ENCODE measurements around the gene HRH3. TPM values are rescaled to one million over a fixed set of nuclear protein-coding genes. Genes with fewer than 3 reads are reported as not detected.

Gene HRH3
- total and polyA plus RNA-seq, 7 experiments from 2014 or later, result not detected

GRCh38 chr20:62179162-62179504 lies 40.9 kb downstream of the HRH3 start:
- CTCF ChIA-PET, result no interaction called here
- Histone ChIP-seq H3K27ac (ENCODE audit: low read depth, low read length) (no peak overlapping the region), H3K27me3 (ENCODE audit: control insufficient read depth in 2 of 2, insufficient read depth in 2 of 2, low read length in 2 of 2) (no peaks in the 10 kb centered on the region), H3K4me3 (ENCODE audit: low read length) (no peak overlapping the region), H3K9me3 (ENCODE audit: control insufficient read depth in 2 of 3, low read length in 3 of 3) (no peaks in the 10 kb centered on the region), H3K36me3 (ENCODE audit: control insufficient read depth in 2 of 3, insufficient read depth in 3 of 3, low read length in 3 of 3) (peaks cover 0 to 22% (median 0%) of the 10 kb centered on the region in 3 experiments), H3K4me1 (ENCODE audit: control insufficient read depth in 2 of 2, insufficient read depth in 2 of 2, low read length in 2 of 2) (peaks cover 9 to 13% of the 10 kb centered on the region in 2 donors)
- peaks cover 5 to 24% (median 18%) of the 10 kb centered on the region in 7 donors for H3K4me1 Mint-ChIP-seq
- DNase-seq (no peak), ATAC-seq (no peak)
- POLR2A ChIA-PET, result no interaction called here
- H3K9me3 Mint-ChIP-seq, result no peaks in the 10 kb centered on the region
- peak overlapping the region in 1 of 9 donors; percentile 34 for H3K27ac Mint-ChIP-seq
- H3K4me3 Mint-ChIP-seq, result no peak overlapping the region
- H3K27me3 Mint-ChIP-seq, result no peaks in the 10 kb centered on the region
- intact Hi-C loops (cut with micrococcal nuclease), result no loop called here
- H3K36me3 Mint-ChIP-seq, result peaks cover 0 to 6% (median 6%) of the 10 kb centered on the region in 5 donors

- Mint-ChIP-seq H3K27ac (peak overlapping the region in 2 of 9 donors; percentile 34 to 67), H3K9me3 (no peaks in the 10 kb centered on the region), H3K4me1 (peaks cover 5 to 18% (median 12%) of the 10 kb centered on the region in 7 donors), H3K27me3 (no peaks in the 10 kb centered on the region), H3K4me3 (no peak overlapping the region), H3K36me3 (peaks cover 0 to 10% (median 6%) of the 10 kb centered on the region in 5 donors)
- Histone ChIP-seq H3K9me3 (ENCODE audit: control insufficient read depth in 2 of 3, low read length in 3 of 3) (no peaks in the 10 kb centered on the region), H3K4me1 (ENCODE audit: control insufficient read depth in 2 of 2, insufficient read depth in 2 of 2, low read length in 2 of 2) (peaks cover 3 to 10% of the 10 kb centered on the region in 2 donors), H3K4me3 (ENCODE audit: low read length) (no peak overlapping the region), H3K27me3 (ENCODE audit: control insufficient read depth in 2 of 2, insufficient read depth in 2 of 2, low read length in 2 of 2) (no peaks in the 10 kb centered on the region), H3K27ac (ENCODE audit: low read depth, low read length) (no peak overlapping the region), H3K36me3 (ENCODE audit: control insufficient read depth in 2 of 3, insufficient read depth in 3 of 3, low read length in 3 of 3) (peaks cover 0 to 22% (median 0%) of the 10 kb centered on the region in 3 experiments)
- ChIA-PET CTCF (no interaction called here), POLR2A (interaction anchor here (0.6 to 1.3 kb wide), 2 partner anchors 21 to 28 kb away, joined by 3 read pairs; no protein-coding TSS in a partner anchor)
- intact Hi-C loops (cut with micrococcal nuclease), result no loop called here
- DNase-seq, result no peak
- no peak for ATAC-seq
Measured at GRCh38 chr20:62178316-62179161, 41.5 kb downstream of the HRH3 start.

GRCh38 chr20:62177307-62177706 lies 42.8 kb downstream of the HRH3 start:
- Histone ChIP-seq H3K4me1 (ENCODE audit: control insufficient read depth in 2 of 2, insufficient read depth in 2 of 2, low read length in 2 of 2) (peaks cover 0 to 7% of the 10 kb centered on the region in 2 donors), H3K9me3 (ENCODE audit: control insufficient read depth in 2 of 3, low read length in 3 of 3) (no peaks in the 10 kb centered on the region), H3K4me3 (ENCODE audit: low read length) (no peak overlapping the region), H3K27me3 (ENCODE audit: control insufficient read depth in 2 of 2, insufficient read depth in 2 of 2, low read length in 2 of 2) (no peaks in the 10 kb centered on the region), H3K27ac (ENCODE audit: low read depth, low read length) (no peak overlapping the region), H3K36me3 (ENCODE audit: control insufficient read depth in 2 of 3, insufficient read depth in 3 of 3, low read length in 3 of 3) (peaks cover 0 to 22% (median 0%) of the 10 kb centered on the region in 3 experiments)
- CTCF ChIA-PET, result no interaction called here
- Mint-ChIP-seq H3K9me3 (no peaks in the 10 kb centered on the region), H3K36me3 (peaks cover 0 to 10% (median 6%) of the 10 kb centered on the region in 5 donors), H3K27ac (no peak overlapping the region), H3K4me3 (no peak overlapping the region), H3K27me3 (no peaks in the 10 kb centered on the region), H3K4me1 (peaks cover 5 to 9% (median 8%) of the 10 kb centered on the region in 7 donors)
- POLR2A ChIA-PET, result interaction anchor here (1.3 kb wide), 1 partner anchor 27 kb away, joined by 3 read pairs; no protein-coding TSS in a partner anchor
- DNase-seq (no peak), ATAC-seq (no peak)
- intact Hi-C loops (cut with micrococcal nuclease), result no loop called here

- CTCF ChIA-PET, result no interaction called here
- intact Hi-C loops (cut with micrococcal nuclease), result no loop called here
- H3K27me3 Mint-ChIP-seq, result no peaks in the 10 kb centered on the region
- Histone ChIP-seq H3K9me3 (ENCODE audit: control insufficient read depth in 2 of 3, low read length in 3 of 3) (no peaks in the 10 kb centered on the region), H3K36me3 (ENCODE audit: control insufficient read depth in 2 of 3, insufficient read depth in 3 of 3, low read length in 3 of 3) (peaks cover 0 to 22% (median 0%) of the 10 kb centered on the region in 3 experiments), H3K4me3 (ENCODE audit: low read length) (no peak overlapping the region), H3K4me1 (ENCODE audit: control insufficient read depth in 2 of 2, insufficient read depth in 2 of 2, low read length in 2 of 2) (peaks cover 0 to 2% of the 10 kb centered on the region in 2 donors), H3K27me3 (ENCODE audit: control insufficient read depth in 2 of 2, insufficient read depth in 2 of 2, low read length in 2 of 2) (no peaks in the 10 kb centered on the region), H3K27ac (ENCODE audit: low read depth, low read length) (no peak overlapping the region)
- ATAC-seq (no peak), DNase-seq (no peak)
- H3K4me1 Mint-ChIP-seq, result peaks cover under 1 to 5% (median 3%) of the 10 kb centered on the region in 7 donors
- H3K4me3 Mint-ChIP-seq, result no peak overlapping the region
- H3K36me3 Mint-ChIP-seq, result peaks cover 0 to 10% (median 5%) of the 10 kb centered on the region in 5 donors
- POLR2A ChIA-PET, result interaction anchor here (1.3 kb wide), 1 partner anchor 26 kb away, joined by 3 read pairs; no protein-coding TSS in a partner anchor
- no peak overlapping the region for H3K27ac Mint-ChIP-seq
- H3K9me3 Mint-ChIP-seq, result no peaks in the 10 kb centered on the region
Measured at GRCh38 chr20:62176866-62177265, 43.2 kb downstream of the HRH3 start.

GRCh38 chr20:62175711-62176110 lies 44.4 kb downstream of the HRH3 start:
- no peaks in the 10 kb centered on the region for H3K4me1 ChIP-seq (ENCODE audit: control insufficient read depth in 2 of 2, insufficient read depth in 2 of 2, low read length in 2 of 2)
- ATAC-seq, result no peak
- H3K9me3 Mint-ChIP-seq, result no peaks in the 10 kb centered on the region
- no peak overlapping the region for H3K4me3 Mint-ChIP-seq
- no peak overlapping the region for H3K27ac ChIP-seq (ENCODE audit: low read depth, low read length)
- DNase-seq, result no peak
- peaks cover 0 to 10% (median 3%) of the 10 kb centered on the region in 5 donors for H3K36me3 Mint-ChIP-seq
- H3K9me3 ChIP-seq (ENCODE audit: control insufficient read depth in 2 of 3, low read length in 3 of 3), result no peaks in the 10 kb centered on the region
- peak overlapping the region in 2 of 9 donors; percentile 59 to 62 for H3K27ac Mint-ChIP-seq
- ChIA-PET POLR2A (no interaction called here), CTCF (no interaction called here)
- H3K36me3 ChIP-seq (ENCODE audit: control insufficient read depth in 2 of 3, insufficient read depth in 3 of 3, low read length in 3 of 3), result peaks cover 0 to 22% (median 0%) of the 10 kb centered on the region in 3 experiments
- H3K4me1 Mint-ChIP-seq, result no peaks in the 10 kb centered on the region
- H3K27me3 ChIP-seq (ENCODE audit: control insufficient read depth in 2 of 2, insufficient read depth in 2 of 2, low read length in 2 of 2), result no peaks in the 10 kb centered on the region
- no peaks in the 10 kb centered on the region for H3K27me3 Mint-ChIP-seq
- intact Hi-C loops (cut with micrococcal nuclease), result no loop called here
- no peak overlapping the region for H3K4me3 ChIP-seq (ENCODE audit: low read length)

- ChIA-PET POLR2A (no interaction called here), CTCF (no interaction called here)
- no peaks in the 10 kb centered on the region for H3K27me3 ChIP-seq (ENCODE audit: control insufficient read depth in 2 of 2, insufficient read depth in 2 of 2, low read length in 2 of 2)
- H3K9me3 Mint-ChIP-seq, result no peaks in the 10 kb centered on the region
- H3K9me3 ChIP-seq (ENCODE audit: control insufficient read depth in 2 of 3, low read length in 3 of 3), result no peaks in the 10 kb centered on the region
- no peaks in the 10 kb centered on the region for H3K4me1 Mint-ChIP-seq
- H3K4me3 Mint-ChIP-seq, result no peak overlapping the region
- H3K27me3 Mint-ChIP-seq, result no peaks in the 10 kb centered on the region
- no peak for DNase-seq
- no peak overlapping the region for H3K4me3 ChIP-seq (ENCODE audit: low read length)
- peaks cover 0 to 22% (median 0%) of the 10 kb centered on the region in 3 experiments for H3K36me3 ChIP-seq (ENCODE audit: control insufficient read depth in 2 of 3, insufficient read depth in 3 of 3, low read length in 3 of 3)
- no peak overlapping the region for H3K27ac ChIP-seq (ENCODE audit: low read depth, low read length)
- intact Hi-C loops (cut with micrococcal nuclease), result no loop called here
- peak overlapping the region in 4 of 9 donors; percentile 8 to 77 (median 64) for H3K27ac Mint-ChIP-seq
- no peaks in the 10 kb centered on the region for H3K4me1 ChIP-seq (ENCODE audit: control insufficient read depth in 2 of 2, insufficient read depth in 2 of 2, low read length in 2 of 2)
- peaks cover 0 to 10% (median 3%) of the 10 kb centered on the region in 5 donors for H3K36me3 Mint-ChIP-seq
- ATAC-seq, result no peak
Measured at GRCh38 chr20:62174870-62175624, 45.0 kb downstream of the HRH3 start.

Measured in naive thymus-derived CD4-positive, alpha-beta T cell (primary cell).